ENCODE data around the gene PREX1.

PREX1 gene

DNA sequence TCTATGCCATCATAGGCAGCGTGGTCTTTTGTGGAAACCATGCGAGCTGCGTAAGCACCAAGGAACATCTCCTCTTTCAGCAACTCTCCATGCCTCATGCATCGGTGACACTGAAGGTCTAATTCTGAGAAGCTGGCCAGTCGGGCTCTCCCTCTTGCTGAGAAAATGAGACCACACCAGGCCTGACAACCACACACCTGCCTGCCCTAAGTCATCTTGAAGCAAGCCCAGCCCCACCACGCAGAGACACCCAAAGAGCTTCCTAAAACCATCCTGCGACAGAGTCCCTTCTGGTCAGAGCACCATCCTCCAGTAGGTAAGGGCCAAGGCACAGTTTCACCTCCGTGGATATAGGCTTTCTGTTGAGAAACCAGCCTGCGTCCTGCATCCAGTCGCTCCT is 26.6 kb downstream of the PREX1 start:
- no peak for DNase-seq (ENCODE audit: low spot score)
- TF ChIP-seq, protein P1, sequence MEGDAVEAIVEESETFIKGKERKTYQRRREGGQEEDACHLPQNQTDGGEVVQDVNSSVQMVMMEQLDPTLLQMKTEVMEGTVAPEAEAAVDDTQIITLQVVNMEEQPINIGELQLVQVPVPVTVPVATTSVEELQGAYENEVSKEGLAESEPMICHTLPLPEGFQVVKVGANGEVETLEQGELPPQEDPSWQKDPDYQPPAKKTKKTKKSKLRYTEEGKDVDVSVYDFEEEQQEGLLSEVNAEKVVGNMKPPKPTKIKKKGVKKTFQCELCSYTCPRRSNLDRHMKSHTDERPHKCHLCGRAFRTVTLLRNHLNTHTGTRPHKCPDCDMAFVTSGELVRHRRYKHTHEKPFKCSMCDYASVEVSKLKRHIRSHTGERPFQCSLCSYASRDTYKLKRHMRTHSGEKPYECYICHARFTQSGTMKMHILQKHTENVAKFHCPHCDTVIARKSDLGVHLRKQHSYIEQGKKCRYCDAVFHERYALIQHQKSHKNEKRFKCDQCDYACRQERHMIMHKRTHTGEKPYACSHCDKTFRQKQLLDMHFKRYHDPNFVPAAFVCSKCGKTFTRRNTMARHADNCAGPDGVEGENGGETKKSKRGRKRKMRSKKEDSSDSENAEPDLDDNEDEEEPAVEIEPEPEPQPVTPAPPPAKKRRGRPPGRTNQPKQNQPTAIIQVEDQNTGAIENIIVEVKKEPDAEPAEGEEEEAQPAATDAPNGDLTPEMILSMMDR (IDR thresholded peaks at IDR 0.05; ENCODE audit: extremely low read depth, missing control alignments), result no peak

DNA sequence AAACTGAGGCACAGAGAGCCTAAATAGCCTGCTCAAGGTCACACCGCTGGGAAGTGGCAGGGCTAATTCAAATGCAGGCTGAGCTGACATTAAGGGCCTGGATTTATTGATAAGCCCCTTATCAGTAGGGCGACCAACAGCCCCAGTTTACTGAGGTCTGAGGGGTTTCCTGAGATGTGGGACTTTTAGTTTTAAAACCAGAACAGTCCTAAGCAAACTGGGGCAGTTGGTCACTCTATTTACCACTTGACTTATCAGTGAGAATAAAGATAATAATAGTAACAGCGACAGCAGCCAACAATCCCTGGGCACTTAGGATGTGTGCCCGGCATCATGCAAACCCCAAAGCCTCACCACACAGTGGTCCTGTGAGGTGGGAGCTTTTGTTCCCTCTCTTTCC is 27.6 kb downstream of the PREX1 start:
- DNase-seq (ENCODE audit: low spot score), result no peak
- TF ChIP-seq, protein P1 (IDR thresholded peaks at IDR 0.05; ENCODE audit: extremely low read depth, missing control alignments), result no peak

DNA sequence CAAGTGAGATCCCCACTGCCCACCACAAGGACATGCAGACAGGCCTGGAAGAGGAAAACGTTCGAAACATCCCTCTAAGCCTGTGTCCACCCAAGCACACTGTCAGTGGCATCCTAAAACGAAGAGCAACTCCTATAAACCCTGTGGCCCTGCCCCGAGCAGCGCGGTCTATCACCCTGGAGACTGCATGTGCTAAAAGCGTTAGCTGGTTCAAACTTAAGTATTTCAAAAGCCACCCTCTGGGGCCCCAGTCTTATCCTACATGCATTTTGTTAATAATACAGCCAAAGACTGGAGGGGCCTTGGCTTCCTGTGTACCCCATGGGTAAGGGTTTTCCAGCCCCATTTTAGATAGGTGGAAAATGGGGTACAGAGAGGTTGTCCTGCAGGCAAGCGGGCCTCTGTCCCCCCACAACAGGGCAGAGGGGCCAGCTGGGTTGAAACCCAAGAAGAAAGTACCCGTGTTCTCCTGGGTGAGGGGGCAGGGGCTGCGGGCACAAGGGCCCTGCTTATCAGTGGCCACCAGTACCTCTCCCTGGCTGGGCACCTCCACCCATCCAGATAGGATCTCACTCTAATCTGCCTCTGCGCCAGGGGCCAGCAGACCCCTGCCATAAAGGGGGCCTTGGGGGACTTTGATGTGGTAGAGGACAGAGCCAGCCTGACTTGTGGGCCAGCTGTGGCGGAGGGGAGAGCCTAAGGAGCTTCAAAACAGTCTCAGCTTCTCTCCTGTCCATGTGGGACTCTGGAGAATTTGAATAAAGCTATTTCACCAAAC is 28.3 kb downstream of the PREX1 start:
- TF ChIP-seq, protein P1 (IDR thresholded peaks at IDR 0.05; ENCODE audit: extremely low read depth, missing control alignments), result no peak
- no peak for DNase-seq (ENCODE audit: low spot score)

DNA sequence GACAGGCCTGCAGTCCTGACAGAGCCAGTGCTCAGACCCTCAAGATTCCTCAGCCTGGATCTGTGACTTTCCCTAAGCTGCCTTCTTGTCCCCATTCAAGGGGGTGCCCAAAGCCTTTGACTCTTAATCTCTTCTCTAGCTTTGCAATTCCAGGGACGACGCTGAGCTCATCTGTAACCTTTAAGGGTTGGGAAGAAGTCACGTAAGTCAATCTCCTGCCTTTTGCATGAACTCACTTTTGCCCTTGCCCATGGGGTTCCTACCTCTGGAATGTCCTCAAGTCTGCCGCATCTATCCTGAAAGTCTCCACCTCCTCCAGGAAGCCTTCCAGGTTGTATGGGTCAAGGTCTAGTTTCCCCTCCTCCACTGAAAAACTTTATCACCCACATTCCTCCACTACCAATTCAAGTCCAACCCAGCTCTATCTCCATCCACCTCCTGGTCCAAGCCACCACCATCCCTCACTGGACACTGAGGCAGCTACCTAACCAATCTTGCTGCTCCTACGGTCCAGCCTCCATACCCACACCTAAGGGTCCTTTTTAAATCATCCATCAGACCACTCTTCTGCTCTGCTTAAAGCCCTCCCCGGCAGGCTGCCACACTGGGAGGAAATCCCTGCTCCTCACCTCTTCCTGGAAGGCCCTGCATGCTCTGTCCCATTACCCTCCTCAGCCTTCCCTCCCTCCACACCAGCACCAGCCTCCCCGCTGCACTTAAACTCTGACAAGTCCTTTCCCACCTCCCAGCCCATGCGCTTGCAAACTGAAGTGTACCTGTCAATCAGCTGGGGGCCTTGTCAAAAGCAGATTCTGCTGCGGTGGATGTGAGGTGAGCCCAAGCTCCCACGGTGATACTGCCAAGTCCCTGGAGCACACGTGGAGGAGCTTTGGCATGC is 29.7 kb downstream of the PREX1 start:
- TF ChIP-seq, protein P1 (IDR thresholded peaks at IDR 0.05; ENCODE audit: extremely low read depth, missing control alignments), result no peak
- DNase-seq (ENCODE audit: low spot score), result no peak

DNA sequence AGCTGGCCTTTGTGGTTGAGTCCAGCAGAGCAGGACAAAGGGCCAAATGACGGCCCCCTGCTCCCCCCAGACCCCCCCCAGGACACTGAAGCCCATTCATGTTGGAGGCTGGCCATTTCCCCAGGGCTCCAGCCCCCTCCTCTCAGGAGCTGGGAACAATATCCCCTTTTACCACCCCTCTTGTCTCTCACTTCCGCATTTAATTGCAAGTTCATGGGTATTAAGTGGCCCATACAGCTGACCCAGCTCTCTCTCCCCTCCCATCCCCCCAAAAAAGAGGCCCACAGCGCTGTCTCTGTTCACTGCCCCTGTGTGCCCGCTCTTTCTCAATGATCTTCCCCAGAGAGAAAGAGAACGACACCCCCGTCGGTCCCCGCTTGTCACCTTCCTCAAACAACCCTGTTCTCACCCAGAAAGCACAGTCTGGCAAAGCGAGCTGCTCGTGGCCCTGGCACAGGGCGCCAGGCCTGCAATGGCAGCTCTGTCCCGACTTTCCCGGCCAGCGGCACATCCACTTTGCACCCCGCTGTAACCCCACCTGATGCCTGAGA is 30.4 kb downstream of the PREX1 start:
- TF ChIP-seq, protein P1 (IDR thresholded peaks at IDR 0.05; ENCODE audit: extremely low read depth, missing control alignments), result no peak
- DNase-seq (ENCODE audit: low spot score), result no peak

DNA sequence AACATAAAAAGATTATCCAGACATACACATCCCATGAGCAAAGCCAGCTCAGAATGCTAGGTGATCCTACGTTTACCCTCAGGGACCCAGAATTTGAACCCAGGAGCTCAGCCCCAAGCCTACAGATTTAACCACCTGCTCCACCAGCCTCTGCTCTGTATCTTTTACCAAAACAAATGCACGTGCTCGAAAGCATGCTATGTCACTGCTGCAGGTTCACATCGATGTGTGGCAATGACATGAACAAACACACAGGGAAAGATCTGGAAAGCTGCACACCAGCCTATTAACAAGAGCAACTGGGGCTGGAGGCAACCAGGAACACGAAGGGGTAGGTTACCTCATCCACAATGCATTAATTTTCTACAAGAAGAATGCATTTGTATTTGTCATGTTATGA is 32.1 kb downstream of the PREX1 start:
- no peak for DNase-seq (ENCODE audit: low spot score)
- TF ChIP-seq, protein P1 (IDR thresholded peaks at IDR 0.05; ENCODE audit: extremely low read depth, missing control alignments), result no peak

Measured in GM20000 (cell line).